GM19023 (cell line): ENCODE data around the gene NDUFA5.

Experiments used
- ATAC-seq: cut with Tn5 transposase; IDR thresholded peaks from one replicate; pipeline ENCODE4 v1.9.1; 2021; ENCODE audit warnings: mild to moderate bottlenecking, moderate library complexity; ENCODE audit not compliant: unreplicated experiment

The NDUFA5 gene

DNA sequence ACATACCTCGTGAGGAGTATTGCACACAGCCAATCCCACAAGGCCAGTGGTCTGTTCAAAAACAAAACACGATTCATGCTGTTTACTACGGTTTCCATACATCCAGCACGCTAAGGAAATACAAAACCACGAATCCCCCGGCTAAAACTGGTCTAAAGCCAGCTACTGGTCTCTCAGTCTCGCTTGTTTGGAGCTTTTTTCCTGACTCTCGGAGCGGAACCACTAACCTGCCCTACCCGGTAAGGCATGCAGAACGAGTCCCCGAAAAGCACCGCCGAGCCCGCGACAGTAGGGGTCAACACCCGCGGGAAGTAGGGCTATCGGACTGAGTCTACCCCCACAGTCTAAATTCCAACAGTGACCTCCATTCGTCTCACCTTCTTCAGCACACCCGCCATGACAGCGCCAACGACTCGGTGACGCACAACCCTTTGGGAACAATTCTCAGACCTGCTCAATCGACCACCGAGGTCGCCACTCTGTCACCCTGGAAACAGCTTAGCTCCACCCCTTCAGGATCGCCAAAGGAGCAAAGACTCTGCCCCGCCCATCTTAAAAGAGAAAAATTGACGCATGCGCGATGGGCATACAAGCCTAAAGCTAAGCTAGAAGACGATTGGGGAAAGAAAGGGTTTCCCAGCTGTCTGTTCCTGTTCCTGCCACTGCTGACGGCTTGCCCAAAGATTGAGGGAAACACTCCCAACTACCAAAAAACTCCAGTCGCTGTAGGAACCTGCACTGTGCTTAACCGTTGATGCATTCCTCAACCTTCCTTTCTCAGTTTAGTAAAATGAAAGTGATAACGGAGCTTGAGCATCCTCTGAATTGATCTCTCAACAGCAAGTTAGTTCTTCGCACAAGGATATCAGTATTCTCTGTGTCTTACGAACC is at the start of gene NDUFA5:
TSS of gene NDUFA5 (minus strand) at position 421 of the 891 bp plus-strand sequence. CDS start at position 398, 23 bp downstream.
- ATAC-seq = peak; percentile 98

DNA sequence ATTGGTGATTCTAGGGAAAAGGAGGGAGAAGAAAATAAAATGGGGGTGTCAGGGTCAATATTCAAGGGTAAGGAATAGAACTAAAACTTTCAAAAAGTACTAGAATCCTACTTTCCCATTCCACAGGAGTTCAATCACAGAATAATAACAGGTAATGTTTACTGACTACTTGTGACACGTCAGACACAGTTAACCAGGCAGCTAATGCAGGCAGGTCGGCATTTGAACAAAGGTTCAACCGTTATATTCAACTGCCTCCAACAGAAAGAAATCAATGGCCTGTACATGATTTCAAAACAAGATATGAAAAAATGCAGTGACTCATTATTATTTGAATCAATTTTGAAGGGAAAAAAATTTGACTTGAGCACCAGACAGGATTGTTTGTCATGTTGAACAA is 47.1 kb upstream of the NDUFA5 start:
- ATAC-seq = no peak

DNA sequence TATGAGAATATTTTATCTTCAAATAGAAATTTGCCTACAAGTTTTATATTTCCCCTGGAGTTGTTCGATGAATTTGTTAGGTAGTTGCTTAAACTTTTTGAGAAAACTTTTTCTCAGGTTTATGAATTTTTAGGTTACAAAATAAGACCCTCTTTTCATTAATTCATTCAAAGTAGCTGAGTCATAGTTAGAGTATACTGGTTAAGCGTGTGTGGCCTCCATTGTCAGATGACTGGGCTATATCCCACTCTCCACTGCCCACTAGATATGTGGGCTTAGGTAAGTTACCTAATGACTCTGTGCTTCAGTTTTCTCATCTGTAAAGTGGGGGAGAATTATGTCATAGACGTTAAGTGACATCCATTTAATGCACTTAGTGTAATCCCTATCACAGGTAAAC is 45.0 kb upstream of the NDUFA5 start:
- no peak for ATAC-seq

DNA sequence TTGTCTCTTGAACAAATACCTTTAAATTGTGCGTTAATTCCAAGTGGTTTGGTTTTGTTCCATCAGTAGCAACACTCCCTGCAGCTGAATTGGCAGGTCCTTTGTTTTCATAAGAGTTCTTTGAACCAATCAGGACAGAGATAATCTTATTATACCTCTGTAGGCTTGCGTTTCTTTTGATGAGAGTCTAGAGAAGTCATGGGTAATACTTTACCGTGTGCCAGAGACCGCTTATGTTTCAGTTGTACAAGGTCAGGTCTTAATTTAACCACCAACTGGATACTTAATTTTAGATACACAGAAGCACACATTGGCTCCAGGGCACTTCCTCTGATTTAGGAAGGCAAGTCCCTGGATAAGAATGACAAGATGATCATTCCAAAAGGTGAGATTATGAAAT is 43.9 kb upstream of the NDUFA5 start, which contains the start of gene ASB15:
TSS of gene ASB15 (plus strand) at position 292 of the 400 bp plus-strand sequence. CDS start 12,682 bp downstream, outside the sequence.
- ATAC-seq = no peak

DNA sequence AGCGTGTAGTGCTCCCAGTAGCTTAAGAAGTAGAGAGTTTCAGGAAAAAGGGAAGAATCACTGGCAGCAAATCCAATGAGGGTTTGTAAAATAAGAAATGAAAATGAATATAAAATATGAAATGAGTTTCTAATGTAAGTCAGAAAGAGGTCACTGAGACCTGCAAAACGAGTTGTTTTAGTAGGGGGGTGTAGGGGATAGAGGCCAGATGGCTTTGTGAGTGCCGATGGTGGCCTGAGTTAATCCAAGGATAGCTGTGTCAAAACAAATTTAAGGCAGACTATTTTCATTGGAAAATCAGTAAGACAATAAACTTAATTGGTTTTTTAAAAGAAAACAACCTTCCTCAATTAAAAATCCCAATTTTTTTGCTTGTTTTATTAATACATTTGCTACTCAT is 43.3 kb upstream of the NDUFA5 start:
- ATAC-seq = no peak

DNA sequence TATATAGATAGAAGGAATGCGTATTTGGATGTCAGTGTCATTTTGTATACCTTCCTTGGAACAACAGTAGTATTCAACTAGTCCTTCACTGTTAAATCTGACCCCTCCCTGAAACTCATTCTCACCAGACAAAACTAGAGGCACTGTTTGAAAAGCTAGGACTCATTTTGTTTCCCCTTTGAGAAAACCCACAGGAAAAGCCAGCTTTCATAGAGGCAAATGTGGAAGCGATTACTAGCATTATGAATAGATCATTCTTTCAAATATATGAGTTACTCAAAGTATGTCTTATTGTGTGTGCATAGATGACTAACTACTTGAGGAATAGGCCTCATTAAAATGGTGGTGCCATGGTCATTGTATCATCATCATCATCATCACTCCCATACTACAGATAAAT is 42.1 kb upstream of the NDUFA5 start:
- ATAC-seq = no peak

DNA sequence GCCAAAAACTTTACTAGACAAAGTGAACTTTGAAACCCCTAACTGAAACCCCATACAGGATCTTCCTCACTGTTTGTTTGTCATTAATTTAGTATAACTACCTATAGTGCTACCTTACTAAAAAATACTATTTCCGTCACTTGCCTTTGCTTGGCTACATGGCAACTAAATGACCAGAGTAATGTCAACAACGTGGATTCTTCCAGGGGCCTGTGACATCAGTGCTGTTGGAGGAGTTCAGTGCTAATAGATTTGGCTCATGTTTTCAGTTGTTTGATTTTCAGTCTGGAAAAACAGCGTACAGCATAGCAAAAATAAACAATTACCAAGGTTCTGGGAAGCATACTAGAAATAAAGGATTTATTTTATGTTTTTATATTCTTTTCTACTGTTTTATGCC is 41.0 kb upstream of the NDUFA5 start:
- no peak for ATAC-seq

DNA sequence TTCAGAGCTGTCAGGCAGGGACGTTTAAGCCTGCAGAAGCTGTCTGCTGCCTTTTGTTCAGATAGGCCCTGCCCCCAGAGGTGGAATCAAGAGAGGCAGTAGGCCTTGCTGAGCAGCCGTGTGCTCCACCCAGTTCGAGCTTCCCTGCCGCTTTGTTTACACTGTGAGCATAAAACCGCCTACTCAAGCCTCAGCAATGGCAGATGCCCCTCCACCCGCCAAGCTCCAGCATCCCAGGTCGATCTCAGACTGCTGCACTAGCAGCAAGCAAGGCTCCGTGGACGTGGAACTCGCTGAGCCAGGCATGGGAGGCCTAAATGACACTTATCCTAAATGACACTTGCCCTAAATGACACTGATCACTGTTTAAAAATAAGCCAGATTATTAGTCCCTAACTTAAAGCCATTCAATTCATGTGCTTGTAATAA is 37.2 kb upstream of the NDUFA5 start:
- no peak for ATAC-seq

DNA sequence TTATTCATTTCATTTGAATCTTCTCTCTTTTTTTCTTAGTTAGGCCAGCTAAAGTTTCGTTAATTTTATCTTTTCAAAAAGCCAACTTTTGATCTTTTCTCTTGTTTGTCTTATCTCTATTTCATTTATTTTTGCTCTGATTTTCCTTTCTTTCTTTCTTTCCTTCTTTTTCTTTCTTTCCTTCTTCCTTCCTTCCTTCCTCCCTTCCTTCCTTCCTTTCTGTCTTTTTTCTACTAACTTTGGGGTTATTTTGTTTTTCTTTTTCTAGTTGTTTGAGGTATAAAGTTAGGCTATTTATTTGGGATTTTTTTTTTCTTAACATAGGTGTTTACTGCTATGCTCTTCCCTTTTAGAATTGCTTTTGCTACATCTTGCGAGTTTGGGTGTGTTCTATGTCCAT is 30.8 kb upstream of the NDUFA5 start:
- no peak for ATAC-seq

DNA sequence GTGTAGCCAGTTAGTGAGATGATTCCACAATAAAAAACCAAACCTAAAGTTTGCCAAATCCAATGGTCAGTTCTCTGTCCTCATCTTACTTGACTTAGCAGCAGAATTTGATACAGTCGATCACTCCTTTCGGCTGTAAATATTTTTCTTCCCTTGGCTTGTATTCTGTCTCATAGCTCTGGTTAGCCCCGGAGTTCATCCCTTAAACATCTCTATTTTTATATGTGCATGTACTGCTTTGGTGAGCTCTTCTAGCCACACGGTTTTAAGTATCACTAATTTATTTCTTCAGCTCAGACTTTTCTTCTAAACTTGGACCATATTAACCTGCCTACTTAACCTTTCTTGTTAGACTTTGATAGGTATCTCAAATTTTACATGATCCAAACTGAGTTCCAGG is 26.2 kb upstream of the NDUFA5 start:
- ATAC-seq = no peak

DNA sequence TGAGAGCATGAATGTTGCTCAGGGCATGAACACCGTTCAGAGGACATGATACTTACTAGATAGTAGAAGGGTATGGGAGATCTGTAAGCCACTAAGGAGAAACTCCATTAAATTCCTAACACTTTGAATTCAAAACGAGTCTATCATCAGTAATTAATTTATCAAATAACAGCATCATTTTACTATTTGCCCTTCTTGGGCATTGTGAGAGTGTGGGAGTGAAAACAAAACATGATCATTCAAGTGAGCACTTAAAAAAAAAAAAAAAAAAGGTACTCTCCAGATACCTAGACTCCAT is 23.5 kb upstream of the NDUFA5 start:
- no peak for ATAC-seq

DNA sequence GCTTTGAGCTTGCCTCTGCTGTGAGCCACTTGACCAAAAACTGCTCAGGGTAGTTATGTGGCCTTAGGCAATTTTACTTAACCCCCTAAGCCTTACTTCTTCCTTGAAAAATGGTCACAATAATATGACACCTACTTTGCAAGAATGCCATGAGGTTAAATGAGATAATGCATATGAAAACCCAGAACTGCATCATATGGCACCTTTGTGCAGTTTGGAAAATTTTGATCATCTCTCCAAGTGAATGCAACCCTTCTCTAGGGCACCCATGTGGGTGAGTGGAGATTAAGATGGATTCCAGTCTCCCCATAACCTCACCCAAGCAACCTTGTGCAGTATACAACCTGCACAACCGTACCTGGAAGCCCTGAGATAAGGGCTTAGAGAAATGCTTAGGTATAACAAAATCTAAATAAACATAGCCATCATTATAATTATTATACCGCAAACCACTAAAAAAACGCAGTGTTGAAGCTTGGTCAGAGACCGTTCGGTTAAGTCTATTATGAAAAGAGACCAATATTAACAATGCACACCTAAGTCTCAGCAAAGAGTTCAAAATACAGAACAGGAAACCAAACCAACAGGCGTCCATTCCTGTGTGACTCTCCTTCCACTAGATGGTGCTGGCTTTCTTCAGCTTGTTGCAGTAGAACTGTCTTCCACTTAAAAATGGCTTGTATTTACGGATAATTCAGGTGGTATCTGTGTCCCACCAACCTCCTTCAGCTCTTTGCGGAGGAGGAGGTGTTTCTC is 23.0 kb upstream of the NDUFA5 start:
- ATAC-seq = peak; percentile 81

DNA sequence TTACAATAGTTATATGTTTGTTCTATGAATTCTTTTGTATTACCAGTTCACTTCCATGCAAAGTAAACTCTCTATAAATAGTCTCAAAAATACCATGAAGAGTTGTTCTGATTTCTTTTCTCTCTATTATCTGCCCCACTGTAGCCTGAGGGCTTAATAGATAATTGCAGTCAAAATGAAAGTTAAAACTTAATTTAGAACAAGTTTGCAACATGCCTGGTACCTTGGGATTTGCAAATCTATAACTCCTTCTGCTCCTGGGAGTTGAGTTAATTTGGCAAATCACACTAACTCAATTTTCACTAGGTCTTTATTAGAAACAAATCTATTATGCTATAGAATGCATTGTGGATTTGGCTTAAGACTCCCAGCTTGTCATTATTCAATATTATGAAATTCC is 21.8 kb upstream of the NDUFA5 start:
- no peak for ATAC-seq

DNA sequence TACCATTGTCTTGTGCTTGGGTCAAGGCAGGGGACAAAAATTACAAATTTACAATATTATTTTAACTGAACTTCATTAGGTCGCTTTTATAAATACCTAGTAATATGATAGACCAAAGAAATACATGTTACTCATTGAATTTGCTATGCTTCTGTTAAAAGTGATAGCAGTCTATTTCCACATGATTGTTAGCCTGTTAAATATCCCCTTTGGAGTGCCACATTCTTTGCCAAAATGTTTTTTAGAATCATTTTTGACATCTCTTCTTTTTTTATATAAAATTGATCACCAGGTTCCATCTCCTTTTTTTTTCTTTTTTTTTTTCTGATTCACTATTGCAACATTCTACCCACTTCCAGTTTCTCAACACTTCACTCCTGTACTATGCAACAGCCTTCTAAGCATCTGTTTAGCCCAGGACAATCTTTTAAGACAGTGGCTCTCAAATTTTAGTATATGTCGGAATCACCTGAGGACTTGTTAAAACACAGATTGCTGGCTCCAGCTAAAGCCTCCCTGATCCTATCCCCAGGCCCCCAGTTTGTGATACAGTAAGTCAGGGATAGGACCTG is 16.4 kb upstream of the NDUFA5 start:
- no peak for ATAC-seq

DNA sequence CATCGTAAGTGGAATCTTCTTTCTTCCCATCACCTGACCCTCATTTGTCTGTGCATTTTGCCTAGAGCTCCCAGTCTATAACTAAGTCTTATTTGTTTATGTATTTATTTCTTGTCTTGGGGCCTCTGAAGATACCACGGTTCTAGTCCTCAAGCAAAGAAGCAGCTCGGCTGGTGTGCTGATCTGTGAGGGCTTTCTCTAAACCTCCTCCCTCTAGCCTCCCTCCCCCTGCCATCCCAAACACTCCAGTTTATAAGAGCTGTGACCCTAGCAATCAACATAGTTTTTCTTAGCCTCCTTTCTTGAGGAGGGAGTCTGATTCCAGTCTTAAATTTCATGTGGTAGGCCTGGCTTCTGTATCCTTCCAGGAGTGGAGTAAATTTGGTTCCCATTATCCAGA is 15.7 kb upstream of the NDUFA5 start:
- no peak for ATAC-seq

DNA sequence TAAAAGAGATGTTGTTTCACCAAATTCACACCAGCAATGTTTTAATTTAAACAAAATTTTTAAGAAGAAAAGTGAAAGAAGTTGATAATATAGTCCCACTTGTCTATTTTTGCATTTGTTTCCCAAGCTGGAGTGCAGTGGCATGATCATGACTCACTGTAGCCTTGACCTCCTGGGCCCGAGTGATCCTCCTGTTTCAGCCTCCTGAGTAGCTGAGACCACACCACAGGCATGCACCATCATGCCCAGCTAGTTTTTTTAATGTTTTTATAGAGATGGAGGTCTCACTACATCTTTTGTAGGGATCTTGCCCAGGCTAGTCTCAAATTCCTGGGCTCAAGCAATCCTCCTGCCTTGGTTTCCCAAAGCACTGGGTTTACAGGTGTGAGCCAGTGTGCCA is 14.1 kb upstream of the NDUFA5 start:
- no peak for ATAC-seq

DNA sequence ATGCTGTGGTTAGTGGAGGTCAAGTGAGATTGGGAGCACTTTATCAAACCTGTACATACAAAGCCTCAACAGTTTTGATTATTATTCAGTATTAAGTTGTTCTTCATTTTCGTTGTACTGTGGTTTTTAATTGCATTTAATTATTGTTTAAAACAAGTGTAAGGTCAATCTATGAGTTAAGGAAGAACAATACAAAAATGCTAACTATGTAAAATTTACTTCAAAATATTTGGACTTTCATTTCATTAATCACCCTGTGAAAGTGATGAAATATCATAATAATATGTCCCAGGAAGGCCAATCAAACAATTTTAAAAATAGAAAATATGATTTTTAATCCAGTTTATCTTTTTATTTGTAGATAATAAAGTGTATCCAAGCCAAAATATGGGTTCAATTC is 13.6 kb upstream of the NDUFA5 start:
- no peak for ATAC-seq

DNA sequence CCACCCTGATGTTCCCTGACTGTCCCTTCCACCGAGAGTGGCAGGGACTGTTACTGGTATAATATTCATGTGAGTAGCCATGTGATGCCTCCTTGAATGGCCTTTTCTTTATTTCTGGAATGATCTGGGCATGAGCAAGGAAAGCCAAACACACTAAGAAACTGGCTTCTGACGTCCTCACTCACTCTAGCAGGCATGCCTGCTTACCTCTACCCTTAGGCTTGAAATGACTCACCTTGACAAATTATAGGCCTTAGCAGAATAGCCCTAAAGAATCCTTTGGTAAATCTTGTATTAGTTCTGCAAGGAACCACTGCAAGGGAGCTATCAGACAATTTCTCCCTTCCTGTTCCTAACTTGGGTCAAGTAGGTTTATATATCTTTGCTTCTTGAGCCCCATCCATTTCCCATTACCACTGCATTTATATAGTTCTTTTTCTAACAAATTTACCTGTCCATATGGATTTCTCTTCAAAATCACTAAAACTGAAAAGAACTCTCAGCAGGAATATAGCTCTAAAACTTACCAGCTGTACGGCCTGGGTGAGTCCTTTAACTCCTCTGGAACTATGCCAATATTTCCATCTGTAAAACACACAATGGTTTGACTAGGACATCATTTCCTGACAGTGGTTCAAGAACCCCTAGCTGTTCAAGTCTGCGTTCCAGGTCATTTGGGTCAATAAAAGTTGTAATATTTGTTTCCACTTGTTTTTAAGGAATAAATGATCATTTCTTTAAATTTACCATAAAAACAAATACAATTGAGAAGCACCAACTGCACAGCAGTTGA is 13.0 kb upstream of the NDUFA5 start:
- no peak for ATAC-seq

DNA sequence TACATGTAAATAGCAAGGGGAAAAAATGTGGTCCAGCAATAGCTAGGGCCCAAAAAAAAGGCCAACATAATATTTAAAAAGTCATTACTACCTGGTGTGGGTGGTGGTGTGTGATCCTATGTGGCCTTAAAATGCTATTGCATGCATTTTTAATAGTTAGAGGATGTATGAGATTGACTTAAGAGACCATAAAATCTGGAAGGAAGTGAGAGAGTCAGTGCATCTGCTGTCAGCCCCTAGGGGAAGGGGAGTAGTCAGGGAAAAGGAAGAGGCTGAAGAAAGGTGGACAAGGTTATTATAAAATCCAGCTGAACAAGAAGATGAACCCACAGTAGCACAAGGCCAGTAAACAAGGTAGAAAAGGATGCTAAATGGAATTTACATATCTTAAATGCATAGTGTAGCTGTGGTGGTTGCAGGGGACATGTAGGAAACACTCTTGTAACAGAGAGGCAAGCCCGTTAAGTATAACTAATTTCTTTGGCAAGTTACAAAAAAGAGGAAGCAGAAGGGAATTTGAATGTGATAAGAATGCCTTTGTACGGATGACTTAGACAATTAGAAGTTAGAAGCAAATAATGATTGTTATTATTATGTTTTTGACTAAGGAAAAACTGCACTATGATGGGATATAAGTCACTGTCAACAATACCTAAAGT is 11.9 kb upstream of the NDUFA5 start:
- ATAC-seq = no peak

DNA sequence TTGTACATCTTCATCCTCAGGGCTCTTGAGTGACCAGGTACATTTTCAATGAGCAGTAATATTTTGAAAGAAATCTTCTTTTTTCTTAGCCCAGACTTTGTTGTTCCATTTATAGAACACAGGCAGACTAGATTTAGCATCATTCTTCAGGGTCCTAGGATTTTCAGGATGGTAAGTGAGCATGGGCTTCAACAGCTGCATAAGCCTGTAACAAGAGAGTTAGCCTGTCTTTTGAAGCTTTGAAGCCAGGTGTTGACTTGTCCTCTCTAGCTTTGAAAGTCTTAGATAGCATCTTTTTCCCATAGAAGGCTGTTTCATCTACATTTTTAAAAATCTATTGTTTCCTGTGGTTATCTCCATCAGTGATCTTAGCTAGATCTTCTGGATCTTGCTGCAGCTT is 4.5 kb upstream of the NDUFA5 start:
- no peak for ATAC-seq
